Dedifferentiated amniotic fluid mesenchymal stem cell (primary cell): ENCODE data around the gene ACTN3.
A peak's percentile ranks its signal among the peaks of the same experiment; 100 is the strongest.
"Not testable (repeated sequence)": the region's sequence is repeated elsewhere in the genome, so short reads cannot be mapped to it uniquely, and the experiment has no call there.

Experiments used
- DNase-seq: peaks from one replicate; pipeline ENCODE4 v3.0.0-alpha.2; 2016; ENCODE audit errors: extremely low spot score

ACTN3 gene

DNA sequence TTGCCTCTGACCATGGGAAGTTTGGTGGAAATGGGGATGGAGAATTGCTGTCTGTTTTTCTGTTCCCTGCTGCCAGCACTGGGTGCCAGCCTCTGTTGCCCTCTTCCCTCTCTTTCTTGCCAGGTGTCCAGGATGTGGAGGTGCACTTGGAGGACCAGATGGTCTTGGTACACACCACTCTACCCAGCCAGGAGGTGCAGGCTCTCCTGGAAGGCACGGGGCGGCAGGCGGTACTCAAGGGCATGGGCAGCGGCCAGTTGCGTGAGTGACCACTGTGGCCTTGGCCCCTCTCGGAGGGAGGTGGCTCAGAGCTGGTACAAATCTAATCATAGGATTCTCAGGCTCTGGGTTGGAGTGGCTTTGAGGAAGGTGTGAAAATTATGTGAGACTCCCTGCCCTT is 52.3 kb downstream of the ACTN3 start:
- no peak for DNase-seq

DNA sequence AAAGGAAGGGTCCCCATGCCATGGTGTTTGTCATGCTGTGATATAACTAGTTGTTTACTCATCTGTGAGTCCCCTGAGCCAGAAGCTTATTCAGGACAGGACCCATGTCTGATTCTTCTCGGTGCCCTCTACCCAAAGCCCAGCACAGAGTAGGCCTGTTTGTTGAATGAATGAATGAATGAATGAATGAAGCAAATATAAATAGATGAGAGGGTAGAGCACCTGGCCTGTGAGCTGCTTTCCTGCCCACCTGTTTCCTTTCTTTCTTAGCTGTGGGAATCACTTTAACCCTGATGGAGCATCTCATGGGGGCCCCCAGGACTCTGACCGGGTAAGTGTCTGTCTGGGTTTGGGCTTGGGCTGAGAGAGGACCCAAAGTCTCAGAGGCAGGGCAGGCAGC is 53.5 kb downstream of the ACTN3 start:
- DNase-seq = no peak

DNA sequence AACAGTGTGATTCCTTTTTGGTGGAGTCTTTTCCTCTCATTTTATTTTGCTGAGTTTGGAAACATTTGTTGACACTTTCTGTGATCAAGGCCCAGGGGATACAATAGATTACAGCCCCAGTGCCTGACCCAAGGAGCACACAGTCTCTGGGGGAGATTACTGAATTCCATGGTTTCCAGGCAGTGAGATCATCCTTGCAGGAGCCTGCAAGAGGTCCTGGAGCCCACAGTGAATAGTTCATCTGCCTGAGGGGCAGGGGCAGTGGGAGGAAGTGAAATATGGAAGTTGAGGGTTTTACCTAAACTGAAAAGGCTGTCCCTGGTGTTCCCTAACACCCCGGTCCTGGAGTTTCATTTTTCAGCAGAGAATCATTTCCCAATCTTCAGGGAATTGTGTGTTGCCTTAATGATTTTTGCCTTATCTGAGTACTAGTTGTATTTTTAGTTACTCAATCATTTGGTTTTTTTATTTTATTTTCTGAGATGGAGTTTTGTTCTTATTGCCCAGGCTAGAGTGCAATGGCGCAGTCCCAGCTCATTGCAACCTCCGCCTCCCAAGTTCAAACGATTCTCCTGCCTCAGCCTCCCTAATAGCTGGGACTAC is 54.0 kb downstream of the ACTN3 start:
- DNase-seq = no peak

DNA sequence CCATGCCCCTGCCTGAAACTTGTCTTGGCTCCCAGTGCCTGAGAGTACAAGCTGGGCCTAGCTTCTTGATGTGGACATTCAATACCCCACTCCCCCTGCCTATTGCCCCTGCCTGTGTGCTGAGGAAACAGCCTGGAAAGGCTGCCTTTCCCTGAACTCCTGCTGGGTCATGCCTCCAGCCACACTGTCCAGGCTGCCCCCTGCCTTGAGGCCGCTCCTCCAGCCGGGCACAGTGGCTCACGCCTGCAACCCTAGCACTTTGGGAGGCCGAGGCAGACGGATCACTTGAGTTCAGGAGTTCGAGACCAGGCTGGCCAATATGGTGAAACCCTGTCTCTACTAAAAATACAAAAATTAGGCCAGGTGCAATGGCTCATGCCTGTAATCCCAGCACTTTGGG is 56.4 kb downstream of the ACTN3 start:
- DNase-seq = no peak

DNA sequence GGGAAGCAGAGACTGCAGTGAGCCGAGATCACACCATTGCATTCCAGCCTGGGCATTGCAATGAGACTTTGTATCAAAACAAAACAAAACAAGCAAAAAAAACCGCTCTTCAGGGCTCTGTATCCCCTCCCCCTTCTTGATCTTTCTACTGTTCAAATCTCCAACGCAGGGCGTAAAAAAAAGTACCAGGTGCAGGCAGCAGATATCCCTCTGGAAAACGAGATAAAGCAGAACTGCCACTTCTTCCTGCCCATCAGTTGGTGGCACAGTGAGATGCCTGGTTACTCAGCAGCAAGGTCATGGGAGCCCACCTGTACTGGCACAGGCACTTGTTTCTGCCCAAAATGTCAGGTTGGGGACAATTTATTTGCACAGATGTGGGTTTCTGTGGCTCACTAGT is 57.5 kb downstream of the ACTN3 start:
- DNase-seq = no peak

DNA sequence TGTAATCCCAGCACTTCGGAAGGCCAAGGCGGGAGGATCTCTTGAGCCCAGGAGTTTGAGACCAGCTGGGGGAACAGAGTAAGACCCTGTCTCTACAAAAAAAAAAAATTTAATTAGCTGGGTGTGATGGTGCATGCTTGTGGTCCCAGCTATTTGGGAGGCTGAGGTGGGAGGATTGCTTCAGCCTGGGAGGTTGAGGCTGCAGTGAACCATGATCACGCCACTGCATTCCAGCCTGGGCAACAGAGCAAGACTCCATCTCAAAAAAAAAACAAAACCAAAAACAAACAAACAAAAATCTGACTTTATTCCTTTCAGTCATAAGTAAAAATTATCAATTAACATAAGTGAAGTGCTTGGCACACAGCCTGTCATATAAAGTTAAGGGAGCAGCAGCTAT is 59.9 kb downstream of the ACTN3 start:
- DNase-seq = not testable (repeated sequence)

DNA sequence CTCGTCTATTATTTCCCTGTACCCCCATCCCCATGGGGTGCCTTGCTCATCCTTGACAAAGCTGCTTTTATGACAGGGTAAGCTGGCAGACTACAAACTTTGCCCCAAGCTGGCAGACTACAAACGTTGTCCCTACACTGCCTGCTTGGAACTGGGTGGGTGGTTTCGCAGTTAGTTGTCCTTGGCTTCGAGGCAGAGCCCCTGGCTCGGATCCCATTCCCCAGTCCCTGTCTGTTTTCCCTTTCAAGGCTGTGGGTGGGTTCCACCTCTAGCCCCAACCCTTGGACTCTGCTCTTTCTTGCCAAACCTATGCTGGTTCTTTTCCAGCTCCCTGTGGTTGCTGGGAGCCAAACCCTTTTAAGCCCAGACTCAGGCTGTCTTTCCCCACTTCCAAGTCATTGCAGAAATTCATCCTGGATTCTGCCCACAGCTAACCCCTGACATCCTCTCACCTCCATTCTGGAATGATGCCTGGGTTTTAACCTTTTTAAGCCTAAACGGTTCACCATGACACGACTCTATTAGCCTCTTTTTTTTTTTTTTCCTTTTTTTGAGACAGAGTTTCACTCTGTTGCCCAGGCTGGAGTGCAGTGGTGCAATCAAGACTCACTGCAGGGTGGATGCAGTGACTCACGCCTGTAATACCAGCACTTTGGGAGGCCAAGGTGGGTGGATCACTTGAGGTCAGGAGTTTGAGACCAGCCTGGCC is 60.6 kb downstream of the ACTN3 start:
- peak; percentile 49 for DNase-seq

DNA sequence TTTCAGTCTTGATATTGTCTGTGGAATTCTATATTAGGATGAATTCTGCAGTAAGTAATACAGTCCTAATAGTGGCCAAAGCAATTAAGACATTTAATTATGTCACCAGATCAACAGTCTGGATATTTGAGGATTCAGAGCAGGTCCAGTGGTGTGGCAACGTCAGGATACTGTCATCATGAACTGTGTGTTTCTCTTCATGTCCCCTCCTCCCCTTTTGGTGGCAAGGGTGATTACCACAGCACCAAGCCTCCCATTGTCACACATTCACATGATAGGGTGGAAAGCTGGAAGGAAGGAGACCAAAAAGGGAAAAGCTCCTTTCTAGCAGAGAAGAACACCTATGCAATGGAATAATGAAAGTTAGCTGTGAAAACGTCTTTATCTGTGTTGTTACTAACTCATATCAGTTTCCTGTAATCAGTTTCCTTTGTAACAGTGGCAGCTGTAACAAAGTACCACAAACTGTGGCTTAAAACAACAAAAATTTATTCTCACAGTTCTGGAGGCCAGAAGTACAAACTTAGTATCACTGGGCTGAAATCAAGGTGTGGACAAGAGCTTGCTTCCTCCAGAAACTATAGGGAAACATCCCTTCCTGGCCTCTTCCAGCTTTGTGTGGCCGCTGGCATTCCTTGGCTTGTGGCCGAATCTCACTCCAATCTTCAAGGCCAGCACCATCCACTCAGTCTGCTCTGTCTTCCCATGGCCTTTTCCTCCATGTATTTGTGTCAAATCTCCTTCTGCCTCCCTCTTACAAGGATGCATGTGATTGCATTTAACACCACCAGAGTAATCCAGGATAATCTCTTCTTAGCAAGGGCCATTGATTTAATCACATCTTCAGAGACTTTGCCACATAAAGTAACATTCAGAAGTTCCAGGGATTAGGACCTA is 63.3 kb downstream of the ACTN3 start:
- DNase-seq = no peak

DNA sequence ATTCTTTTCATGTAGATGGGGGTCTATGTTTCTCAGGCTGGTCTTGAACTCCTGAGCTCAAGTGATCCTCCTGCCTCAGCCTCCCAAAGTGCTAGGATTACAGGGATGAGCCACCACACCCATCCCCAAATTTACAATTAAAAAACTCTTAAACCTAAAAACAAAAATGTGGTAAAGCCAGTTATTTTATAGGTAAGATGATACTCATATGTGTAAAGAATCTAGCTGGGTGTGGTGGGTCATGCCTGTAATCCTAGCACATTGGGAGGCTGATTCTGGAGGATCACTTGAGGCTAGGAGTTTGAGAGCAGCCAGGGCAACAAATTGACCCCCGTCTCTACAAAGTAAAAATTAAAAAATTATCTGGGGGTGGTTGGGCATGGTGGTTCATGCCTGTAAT is 65.8 kb downstream of the ACTN3 start:
- DNase-seq = no peak
